K562 (cell line): ENCODE data around the gene WDR20. TPM values are rescaled to one million over a fixed set of nuclear protein-coding genes. Genes with fewer than 3 reads are reported as not detected.

Experiments used
- ARID1B ChIP-seq: fragments of 450-650 bp; IDR thresholded peaks from 2 replicates; pipeline ENCODE4 v1.6.1; 2016; ENCODE audit warnings: antibody characterized with exemption, mild to moderate bottlenecking, inconsistent platforms
- CTCF ChIP-seq, 3 experiments: IDR thresholded peaks in 2 of 3; conservative IDR thresholded peaks in 1 of 3; 2 replicates each; pipeline ENCODE4 v1.5.1; 2011 to 2012; ENCODE audit warnings: low read length in 3 of 3, mild to moderate bottlenecking in 3 of 3, control low read depth in 2 of 3, improper control_type of control experiment in 1 of 3, inconsistent platforms in 1 of 3, low read depth in 1 of 3, mixed read lengths in 1 of 3, moderate library complexity in 1 of 3; ENCODE audit not compliant: insufficient read depth in 2 of 3
- DPF2 ChIP-seq: fragments of 450-650 bp; IDR thresholded peaks from 2 replicates; pipeline ENCODE4 v1.6.1; 2016
- E2F6 ChIP-seq, 2 experiments: IDR thresholded peaks; 2 replicates each; pipeline ENCODE4 v1.6.1; 2011; ENCODE audit warnings: borderline replicate concordance in 1 of 2, control low read depth in 1 of 2, low read depth in 1 of 2, low read length in 1 of 2, mild to moderate bottlenecking in 1 of 2, mixed read lengths in 1 of 2, moderate library complexity in 1 of 2; ENCODE audit not compliant: insufficient read depth in 1 of 2, insufficient read length in 1 of 2, poor library complexity in 1 of 2, severe bottlenecking in 1 of 2; ENCODE audit errors: extremely low read depth in 1 of 2
- HDAC1 ChIP-seq, 2 experiments: fragments of 450-650 bp; IDR thresholded peaks; 2 replicates each; pipeline ENCODE4 v1.6.1; 2016 to 2017; ENCODE audit warnings: inconsistent platforms in 1 of 2, mild to moderate bottlenecking in 1 of 2, moderate library complexity in 1 of 2
- MYNN ChIP-seq, 2 experiments: sonication (generic); formaldehyde crosslinking in 1 of 2; IDR thresholded peaks; 2 replicates each; pipeline versions ENCODE4 v1.5.0 to v1.6.1; 2016 to 2020; ENCODE audit warnings: antibody characterized with exemption in 1 of 2, missing genetic modification reagents in 1 of 2
- POLR2AphosphoS5 ChIP-seq: IDR thresholded peaks from 2 replicates; pipeline ENCODE4 v1.6.1; 2011; ENCODE audit warnings: mild to moderate bottlenecking, low read depth, low read length, moderate library complexity; ENCODE audit not compliant: control insufficient read depth, insufficient read depth
- PRMT5 ChIP-seq: sonication (generic); formaldehyde crosslinking; IDR thresholded peaks from 2 replicates; pipeline ENCODE4 v1.5.0; 2020; ENCODE audit warnings: missing genetic modification reagents
- SMARCA4 ChIP-seq: fragments of 450-650 bp; IDR thresholded peaks from 2 replicates; pipeline ENCODE4 v1.6.1; 2016
- TCF3 ChIP-seq: sonication (generic); formaldehyde crosslinking; IDR thresholded peaks from 2 replicates; pipeline ENCODE4 v1.4.0; 2020; ENCODE audit warnings: mild to moderate bottlenecking, missing genetic modification reagents
- TEAD4 ChIP-seq, 2 experiments: sonication (generic) in 1 of 2; formaldehyde crosslinking in 1 of 2; IDR thresholded peaks; 2 replicates each; pipeline versions ENCODE4 v1.6.1 to v1.8.0; 2012 to 2022; ENCODE audit warnings: borderline replicate concordance in 1 of 2, inconsistent platforms in 1 of 2, low read length in 1 of 2, mild to moderate bottlenecking in 1 of 2, missing genetic modification reagents in 1 of 2
- UBTF ChIP-seq, 2 experiments: IDR thresholded peaks; 2 replicates each; pipeline ENCODE4 v1.6.1; 2012; ENCODE audit warnings: improper control_type of control experiment in 2 of 2, low read depth in 2 of 2, low read length in 2 of 2, borderline replicate concordance in 1 of 2
- ZBTB11 ChIP-seq, 3 experiments: fragments of 200-800 bp in 1 of 3; fragments of 250-450 bp in 1 of 3; fragments of 450-650 bp in 1 of 3; sonication (Bioruptor Pico) in 1 of 3; sonication (Bioruptor generic) in 1 of 3; formaldehyde crosslinking in 1 of 3; IDR thresholded peaks; 2 replicates each; pipeline versions ENCODE4 v1.6.1 to v1.8.0; 2016 to 2022; ENCODE audit warnings: mild to moderate bottlenecking in 2 of 3, missing genetic modification characterization in 2 of 3, missing compliant biosample characterization in 1 of 3, moderate library complexity in 1 of 3
- ZEB2 ChIP-seq: fragments of 450-650 bp; IDR thresholded peaks from 2 replicates; pipeline ENCODE4 v1.6.1; 2016
- ZKSCAN3 ChIP-seq: fragments of 250-450 bp; sonication (Bioruptor Pico); IDR thresholded peaks from 2 replicates; pipeline ENCODE4 v1.4.0; 2020
- ZNF354B ChIP-seq: fragments of 250-450 bp; sonication (Bioruptor Pico); IDR thresholded peaks from 2 replicates; pipeline ENCODE4 v1.4.0; 2020
- polyA plus RNA-seq, 8 experiments: library from polyadenylated mRNA; depleted of rRNA in 4 of 8; stranded (reverse) in 5 of 8; unstranded in 3 of 8; fragments of >200 nt; fragmentation: Nextera tagmentation in 2 of 8; fragmentation: Illumina TruSeq in 1 of 8; extraction: Ambion mirVana in 2 of 8; extraction: Trizol in 1 of 8; gene quantifications; 2 replicates each; pipeline versions ENCODE4 v1.2.1 to v1.2.3, GENCODE V29; 2011 to 2014; ENCODE audit warnings: inconsistent platforms in 1 of 8, missing spikeins in 1 of 8
- total RNA-seq, 7 experiments: library from RNA; depleted of rRNA in 6 of 7; stranded (reverse); fragments of >200 nt in 6 of 7; fragmentation: Illumina TruSeq in 2 of 7; extraction: Trizol in 2 of 7; gene quantifications; 2 replicates each; pipeline versions ENCODE4 v1.2.1 to v1.2.3, GENCODE V29; 2011 to 2021; ENCODE audit warnings: low replicate concordance in 1 of 7

Gene WDR20
- total and polyA plus RNA-seq, 9 of the 15 experiments (the other 6 are each of a cell fraction or from before 2014, with no cell fraction given) = 7.0 to 15.3 (median 11.8) TPM

- 0 out of 4 replicates have a peak, but pooled peaks of 1 of the 2 experiments have one; percentile 47 for TF ChIP-seq UBTF (IDR thresholded peaks at IDR 0.05; ENCODE audit: borderline replicate concordance in 1 of 2, low read depth in 2 of 2, low read length in 2 of 2)
- TF ChIP-seq CTCF (IDR thresholded peaks at IDR 0.05 in 2 of 3, conservative IDR thresholded peaks at IDR 0.05 in 1 of 3; ENCODE audit: insufficient read depth in 2 of 3, low read depth in 1 of 3, low read length in 3 of 3) = peak; percentile 23 to 36 (median 26); a peak in 4 of 6 replicates
- TF ChIP-seq MYNN (IDR thresholded peaks at IDR 0.05) = 0 out of 2 replicates have a peak, but pooled peaks have one; percentile 45
- TF ChIP-seq MYNN (CRISPR knock-in tag; IDR thresholded peaks at IDR 0.05) = no peak
- peak; percentile 52; the same call in 1 of the 2 replicates for TF ChIP-seq SMARCA4
- peak; percentile 79 for TF ChIP-seq ARID1B
- peak; percentile 68; the same call in 1 of the 2 replicates for TF ChIP-seq DPF2
- no peak for TF ChIP-seq PRMT5 (CRISPR knock-in tag)
- TF ChIP-seq TCF3 (CRISPR knock-in tag) = peak; percentile 75
- TF ChIP-seq ZBTB11 (CRISPR knock-in tag; IDR thresholded peaks at IDR 0.05) = 0 out of 6 replicates have a peak, but pooled peaks of 1 of the 3 experiments have one; percentile 30
- TF ChIP-seq TEAD4 (IDR thresholded peaks at IDR 0.05; ENCODE audit: low read length) = peak; percentile 54; the same call in 1 of the 2 replicates
- TF ChIP-seq TEAD4 (CRISPR knock-in tag; IDR thresholded peaks at IDR 0.05; ENCODE audit: borderline replicate concordance) = no peak
- peak in 1 of 2 experiments; percentile 37 for TF ChIP-seq E2F6 (IDR thresholded peaks at IDR 0.05; ENCODE audit: borderline replicate concordance in 1 of 2, extremely low read depth in 1 of 2, insufficient read depth in 1 of 2, insufficient read length in 1 of 2, low read depth in 1 of 2, low read length in 1 of 2, poor library complexity in 1 of 2, severe bottlenecking in 1 of 2)
- TF ChIP-seq ZKSCAN3 (CRISPR knock-in tag) = no peak
- 0 out of 4 replicates have a peak, but pooled peaks of 1 of the 2 experiments have one; percentile 9 for TF ChIP-seq HDAC1 (IDR thresholded peaks at IDR 0.05)
- no peak for TF ChIP-seq ZNF354B (CRISPR knock-in tag)
- TF ChIP-seq POLR2AphosphoS5 = 0 out of 2 replicates have a peak, but pooled peaks have one; percentile 29
- TF ChIP-seq ZEB2 = no peak
These were observed 45.6 kb upstream of the WDR20 start (continued) for GRCh38 chr14:102094101-102094500.
